ENCODE data around the gene LTBR.

LTBR gene

DNA sequence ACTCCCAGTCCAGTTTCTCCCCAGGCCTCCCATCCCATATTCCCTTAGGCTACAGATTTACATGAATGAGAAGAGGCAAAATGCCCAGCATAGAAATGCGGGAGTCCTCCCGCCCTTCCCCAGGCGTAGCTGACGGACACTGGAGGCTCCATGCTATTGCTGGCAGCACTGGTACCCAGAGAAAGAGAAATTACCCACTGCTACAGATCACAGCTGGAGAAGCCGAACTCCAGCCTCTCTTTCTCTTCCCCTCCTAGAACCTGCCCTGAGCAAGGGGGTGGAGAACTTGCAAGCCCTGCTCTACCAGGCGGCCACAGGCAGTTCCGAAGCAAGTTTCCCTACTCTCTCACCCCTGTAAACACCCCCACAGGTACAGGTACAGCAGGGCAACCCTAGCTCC is 3.6 kb downstream of the LTBR start:
- Histone ChIP-seq H3K79me2 (ENCODE audit: insufficient read depth, low read length) (no peaks in the 10 kb centered on the region), H3K9ac (ENCODE audit: low read length) (no peak overlapping the region), H2AFZ (ENCODE audit: low read depth, low read length, severe bottlenecking) (no peak overlapping the region), H3K4me3 (ENCODE audit: insufficient read depth, low read length, poor library complexity, severe bottlenecking) (no peak overlapping the region), H3K36me3 (ENCODE audit: low read length) (no peaks in the 10 kb centered on the region), H4K20me1 (ENCODE audit: low read depth, low read length) (no peaks in the 10 kb centered on the region), H3K27ac (ENCODE audit: low read depth, low read length) (no peak overlapping the region), H3K27me3 (ENCODE audit: low read length) (no peaks in the 10 kb centered on the region), H3K9me3 (ENCODE audit: insufficient read depth, low read length) (no peaks in the 10 kb centered on the region), H3K9me2 (replicated peaks; ENCODE audit: insufficient read depth, low read length) (no peaks in the 10 kb centered on the region), H3F3A (ENCODE audit: insufficient read depth) (no peaks in the 10 kb centered on the region), H3K4me2 (ENCODE audit: low read depth, low read length, poor library complexity, severe bottlenecking) (no peak overlapping the region)
- no peak for TF ChIP-seq EZH2phosphoT487 (conservative IDR thresholded peaks at IDR 0.05; ENCODE audit: low read length)
- no peak for TF ChIP-seq CTCF (IDR thresholded peaks at IDR 0.05; ENCODE audit: insufficient read depth, low read length, poor library complexity, severe bottlenecking)

DNA sequence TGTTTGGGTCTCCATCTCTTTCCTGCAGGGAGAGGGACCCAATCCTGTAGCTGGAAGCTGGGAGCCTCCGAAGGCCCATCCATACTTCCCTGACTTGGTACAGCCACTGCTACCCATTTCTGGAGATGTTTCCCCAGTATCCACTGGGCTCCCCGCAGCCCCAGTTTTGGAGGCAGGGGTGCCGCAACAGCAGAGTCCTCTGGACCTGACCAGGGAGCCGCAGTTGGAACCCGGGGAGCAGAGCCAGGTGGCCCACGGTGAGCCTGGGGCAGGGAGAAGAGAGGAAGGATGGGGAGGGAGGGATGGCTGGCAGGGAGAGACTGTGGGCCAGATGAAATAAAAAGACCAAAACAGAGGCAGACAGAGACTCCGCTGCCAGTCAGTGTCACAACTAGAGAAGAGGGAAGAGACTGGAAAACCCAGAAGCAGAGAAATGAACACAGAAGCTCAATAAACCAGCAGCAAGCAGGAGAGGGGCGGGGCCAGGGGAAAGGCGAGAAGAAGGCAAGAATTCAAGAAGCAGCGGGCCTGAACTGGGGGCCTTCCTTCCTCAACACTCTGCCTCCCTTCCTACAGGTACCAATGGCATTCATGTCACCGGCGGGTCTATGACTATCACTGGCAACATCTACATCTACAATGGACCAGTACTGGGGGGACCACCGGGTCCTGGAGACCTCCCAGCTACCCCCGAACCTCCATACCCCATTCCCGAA is 6.3 kb downstream of the LTBR start:
- no peak overlapping the region for H2AFZ ChIP-seq (ENCODE audit: low read depth, low read length, severe bottlenecking)
- H3K36me3 ChIP-seq (ENCODE audit: low read length): no peaks in the 10 kb centered on the region
- H3K27ac ChIP-seq (ENCODE audit: low read depth, low read length): no peak overlapping the region
- H3K79me2 ChIP-seq (ENCODE audit: insufficient read depth, low read length): no peaks in the 10 kb centered on the region
- H3K4me3 ChIP-seq (ENCODE audit: insufficient read depth, low read length, poor library complexity, severe bottlenecking): no peak overlapping the region
- no peaks in the 10 kb centered on the region for H3K9me2 ChIP-seq (replicated peaks; ENCODE audit: insufficient read depth, low read length)
- no peak for TF ChIP-seq EZH2phosphoT487 (conservative IDR thresholded peaks at IDR 0.05; ENCODE audit: low read length)
- TF ChIP-seq CTCF (IDR thresholded peaks at IDR 0.05; ENCODE audit: insufficient read depth, low read length, poor library complexity, severe bottlenecking): no peak
- H3K4me2 ChIP-seq (ENCODE audit: low read depth, low read length, poor library complexity, severe bottlenecking): no peak overlapping the region
- H4K20me1 ChIP-seq (ENCODE audit: low read depth, low read length): no peaks in the 10 kb centered on the region
- no peak overlapping the region for H3K9ac ChIP-seq (ENCODE audit: low read length)
- H3K9me3 ChIP-seq (ENCODE audit: insufficient read depth, low read length): no peaks in the 10 kb centered on the region
- no peaks in the 10 kb centered on the region for H3K27me3 ChIP-seq (ENCODE audit: low read length)
- H3F3A ChIP-seq (ENCODE audit: insufficient read depth): no peaks in the 10 kb centered on the region

DNA sequence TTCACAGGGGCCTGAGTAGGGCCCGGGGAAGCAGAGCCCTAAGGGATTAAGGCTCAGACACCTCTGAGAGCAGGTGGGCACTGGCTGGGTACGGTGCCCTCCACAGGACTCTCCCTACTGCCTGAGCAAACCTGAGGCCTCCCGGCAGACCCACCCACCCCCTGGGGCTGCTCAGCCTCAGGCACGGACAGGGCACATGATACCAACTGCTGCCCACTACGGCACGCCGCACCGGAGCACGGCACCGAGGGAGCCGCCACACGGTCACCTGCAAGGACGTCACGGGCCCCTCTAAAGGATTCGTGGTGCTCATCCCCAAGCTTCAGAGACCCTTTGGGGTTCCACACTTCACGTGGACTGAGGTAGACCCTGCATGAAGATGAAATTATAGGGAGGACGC is 7.1 kb downstream of the LTBR start:
- Histone ChIP-seq H3K36me3 (ENCODE audit: low read length) (no peaks in the 10 kb centered on the region), H3K4me3 (ENCODE audit: insufficient read depth, low read length, poor library complexity, severe bottlenecking) (no peak overlapping the region), H3K79me2 (ENCODE audit: insufficient read depth, low read length) (no peaks in the 10 kb centered on the region), H3K9ac (ENCODE audit: low read length) (no peak overlapping the region), H3F3A (ENCODE audit: insufficient read depth) (no peaks in the 10 kb centered on the region), H2AFZ (ENCODE audit: low read depth, low read length, severe bottlenecking) (no peak overlapping the region), H3K27me3 (ENCODE audit: low read length) (no peaks in the 10 kb centered on the region), H3K9me2 (replicated peaks; ENCODE audit: insufficient read depth, low read length) (no peaks in the 10 kb centered on the region), H4K20me1 (ENCODE audit: low read depth, low read length) (no peaks in the 10 kb centered on the region), H3K27ac (ENCODE audit: low read depth, low read length) (no peak overlapping the region), H3K9me3 (ENCODE audit: insufficient read depth, low read length) (no peaks in the 10 kb centered on the region), H3K4me2 (ENCODE audit: low read depth, low read length, poor library complexity, severe bottlenecking) (no peak overlapping the region)
- TF ChIP-seq EZH2phosphoT487 (conservative IDR thresholded peaks at IDR 0.05; ENCODE audit: low read length) (no peak), CTCF (IDR thresholded peaks at IDR 0.05; ENCODE audit: insufficient read depth, low read length, poor library complexity, severe bottlenecking) (no peak)

Data from SU-DHL-6 (cell line).